ENCODE measurements around the gene DAAM2.

The DAAM2 gene

GRCh38 chr6:39820553-39820952 lies 28.4 kb downstream of the DAAM2 start:
- no peak for DNase-seq

- no peak for DNase-seq
These were observed 29.0 kb downstream of the DAAM2 start for GRCh38 chr6:39821046-39821740.

GRCh38 chr6:39821742-39822532 lies 29.8 kb downstream of the DAAM2 start:
- no peak for DNase-seq

GRCh38 chr6:39822846-39823815 lies 31.0 kb downstream of the DAAM2 start:
- no peak for DNase-seq

- DNase-seq = no peak
These were observed 32.1 kb downstream of the DAAM2 start for GRCh38 chr6:39824030-39824926.

GRCh38 chr6:39829331-39829730 lies 37.2 kb downstream of the DAAM2 start:
- DNase-seq = no peak

GRCh38 chr6:39830444-39830843 lies 38.3 kb downstream of the DAAM2 start:
- DNase-seq = no peak

GRCh38 chr6:39831701-39832100 lies 39.5 kb downstream of the DAAM2 start:
- no peak for DNase-seq

GRCh38 chr6:39834278-39834677 lies 42.1 kb downstream of the DAAM2 start:
- no peak for DNase-seq

GRCh38 chr6:39834866-39835265 lies 42.7 kb downstream of the DAAM2 start:
- no peak for DNase-seq

GRCh38 chr6:39835821-39836295 lies 43.7 kb downstream of the DAAM2 start:
- no peak for DNase-seq

GRCh38 chr6:39836606-39837005 lies 44.4 kb downstream of the DAAM2 start:
- no peak for DNase-seq

GRCh38 chr6:39839445-39839844 lies 47.3 kb downstream of the DAAM2 start:
- no peak for DNase-seq

- no peak for DNase-seq
These were observed 48.6 kb downstream of the DAAM2 start for GRCh38 chr6:39840781-39841180.

GRCh38 chr6:39841291-39841690 lies 49.1 kb downstream of the DAAM2 start:
- no peak for DNase-seq

- DNase-seq = no peak
These were observed 49.7 kb downstream of the DAAM2 start for GRCh38 chr6:39841923-39842322.

- no peak for DNase-seq
These were observed 51.3 kb downstream of the DAAM2 start for GRCh38 chr6:39843305-39844020.

- DNase-seq = no peak
These were observed 52.7 kb downstream of the DAAM2 start for GRCh38 chr6:39844866-39845265.

GRCh38 chr6:39847221-39847620 lies 55.0 kb downstream of the DAAM2 start:
- DNase-seq = no peak

- no peak for DNase-seq
These were observed 56.0 kb downstream of the DAAM2 start for GRCh38 chr6:39848171-39848570.

GRCh38 chr6:39849228-39849627 lies 57.1 kb downstream of the DAAM2 start:
- DNase-seq = no peak

Data from NCI-H187 treated with DMSO at 0.1 percent for 48 hours (cell line).